NCI-H1417 (cell line): ENCODE data around the gene MAPK14.

ENCODE experiments used
- DNase-seq, 3 experiments: peaks; one replicate each; lab custom pipeline; 2025; lab: John Stamatoyannopoulos, UW

Gene MAPK14

GRCh38 chr6:36038120-36038876 lies 10.7 kb downstream of the MAPK14 start:
- DNase-seq = no peak

- DNase-seq = no peak
Measured at GRCh38 chr6:36039112-36039511, 11.5 kb downstream of the MAPK14 start.

GRCh38 chr6:36040958-36041357 lies 13.3 kb downstream of the MAPK14 start:
- no peak for DNase-seq

- no peak for DNase-seq
Measured at GRCh38 chr6:36042618-36043260, 15.1 kb downstream of the MAPK14 start.

- no peak for DNase-seq
Measured at GRCh38 chr6:36049582-36049981, 22.0 kb downstream of the MAPK14 start.

- no peak for DNase-seq
Measured at GRCh38 chr6:36050305-36050704, 22.7 kb downstream of the MAPK14 start.

GRCh38 chr6:36050947-36051710 lies 23.5 kb downstream of the MAPK14 start:
- no peak for DNase-seq

GRCh38 chr6:36052097-36052496 lies 24.5 kb downstream of the MAPK14 start:
- DNase-seq = no peak

GRCh38 chr6:36053878-36054277 lies 26.3 kb downstream of the MAPK14 start:
- DNase-seq = no peak

GRCh38 chr6:36054415-36054814 lies 26.8 kb downstream of the MAPK14 start:
- no peak for DNase-seq

GRCh38 chr6:36054956-36055355 lies 27.3 kb downstream of the MAPK14 start:
- DNase-seq = peak in 1 of 3 experiments; percentile 12

- no peak for DNase-seq
Measured at GRCh38 chr6:36056178-36056577, 28.6 kb downstream of the MAPK14 start.

GRCh38 chr6:36061236-36061635 lies 33.6 kb downstream of the MAPK14 start:
- DNase-seq = no peak

- no peak for DNase-seq
Measured at GRCh38 chr6:36062247-36062646, 34.6 kb downstream of the MAPK14 start.

- DNase-seq = no peak
Measured at GRCh38 chr6:36063318-36064060, 35.9 kb downstream of the MAPK14 start.

GRCh38 chr6:36064770-36065396 lies 37.3 kb downstream of the MAPK14 start:
- DNase-seq = no peak

- no peak for DNase-seq
Measured at GRCh38 chr6:36065916-36066315, 38.3 kb downstream of the MAPK14 start.

- DNase-seq = no peak
Measured at GRCh38 chr6:36066817-36067216, 39.2 kb downstream of the MAPK14 start.

GRCh38 chr6:36067374-36068011 lies 39.9 kb downstream of the MAPK14 start:
- no peak for DNase-seq

- DNase-seq = no peak
Measured at GRCh38 chr6:36068012-36068392, 40.4 kb downstream of the MAPK14 start.

- DNase-seq = no peak
Measured at GRCh38 chr6:36068586-36068985, 41.0 kb downstream of the MAPK14 start.
